Purkinje cell (primary cell): Measurements from ENCODE around the gene FSD1. TPM values are rescaled to one million over a fixed set of nuclear protein-coding genes. Genes with fewer than 3 reads are reported as not detected.

ENCODE experiments used
- polyA plus RNA-seq: library from polyadenylated mRNA; unstranded; fragments of >200 nt; fragmentation: Nextera tagmentation; gene quantifications from 2 replicates; pipeline ENCODE4 v1.2.1, GENCODE V29; 2014

Gene FSD1
- 4.8 and 7.1 TPM in 2 replicates for polyA plus RNA-seq

GRCh38 chr19:4304538-4305256 is at the start of gene FSD1:
FSD1 (plus strand) TSS chr19:4304598; CDS start chr19:4304747, 149 bp downstream.

GRCh38 chr19:4278419-4279266 is 25.8 kb upstream of the FSD1 start, which contains the start of gene SHD:
SHD (plus strand) TSS chr19:4279266; CDS start chr19:4280064, 798 bp downstream.

DNA sequence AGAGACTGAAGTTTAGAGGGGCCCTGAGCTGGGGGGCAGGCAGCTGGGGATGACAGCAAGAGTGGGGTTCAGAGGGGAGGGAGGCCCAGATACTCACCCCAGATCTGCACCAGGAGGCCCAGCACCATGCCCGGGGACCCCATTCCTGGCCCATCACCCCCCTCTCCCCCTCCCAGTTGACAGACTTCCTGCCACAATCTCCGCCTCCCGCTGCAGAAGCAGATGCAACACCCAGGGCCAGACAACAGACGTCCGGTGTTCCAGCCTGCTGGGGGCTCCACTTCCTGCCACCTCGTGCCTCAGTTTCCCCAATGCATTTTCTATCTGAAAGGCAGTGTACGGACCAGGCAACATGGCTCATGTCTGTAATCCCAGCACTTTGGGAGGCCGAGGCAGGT is 2.2 kb upstream of the FSD1 start, which contains the start of gene TMIGD2:
TMIGD2 (minus strand) TSS at position 147 of the 398 bp plus-strand sequence; CDS start at position 143, 4 bp downstream.

DNA sequence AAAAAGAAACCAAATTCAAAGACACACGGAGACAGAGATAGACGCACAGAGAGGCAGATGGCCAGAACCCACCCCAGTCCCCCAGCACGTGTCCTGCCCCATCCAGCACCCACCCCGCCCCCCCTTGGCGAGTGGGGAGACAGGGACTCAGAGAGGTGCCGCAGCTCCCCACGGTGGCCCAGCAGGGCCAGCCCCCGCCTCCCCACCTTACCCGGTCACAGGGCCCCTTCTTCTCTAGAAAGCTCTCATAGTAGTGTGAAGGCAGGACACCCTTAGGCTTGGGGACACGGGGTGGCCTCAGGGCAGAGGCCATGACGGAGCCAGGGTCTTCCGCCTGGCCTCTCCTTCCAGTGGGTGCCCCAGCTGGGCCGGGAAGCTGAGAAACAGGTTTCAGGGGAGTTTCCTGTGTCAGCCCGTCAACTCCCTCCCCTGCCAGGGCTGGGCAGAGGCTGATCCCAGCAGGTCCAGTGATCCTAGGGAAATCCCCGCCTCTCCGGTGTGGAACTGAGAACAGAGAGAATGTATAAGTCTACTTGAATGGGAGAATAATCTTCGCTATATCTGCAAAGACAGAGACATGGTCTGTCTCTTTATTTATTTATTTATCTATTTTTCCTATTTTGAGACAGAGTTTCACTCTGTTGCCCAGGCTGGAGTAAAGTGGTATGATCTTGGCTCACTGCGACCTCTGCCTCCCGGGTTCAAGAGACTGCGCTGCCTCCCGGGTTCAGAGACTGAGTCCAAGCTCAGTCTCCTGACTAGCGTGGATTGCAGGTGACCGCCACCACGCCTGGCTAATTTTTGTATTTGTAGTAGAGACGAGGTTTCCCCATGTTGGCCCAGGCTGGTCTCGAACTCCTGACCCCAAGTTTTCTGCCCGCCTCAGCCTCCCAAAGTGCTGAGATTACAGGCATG is 34.3 kb downstream of the FSD1 start, which contains the start of gene STAP2:
STAP2 (minus strand) TSS at position 387 of the 915 bp plus-strand sequence; CDS start at position 313, 74 bp downstream.

GRCh38 chr19:4343370-4344307 is 39.2 kb downstream of the FSD1 start, which contains the start of gene MPND:
MPND (plus strand) TSS chr19:4343562; CDS start chr19:4343594, 32 bp downstream.

Other genes starting within 250 kb of the FSD1 start
- gene ZBTB7A, start 237.7 kb upstream of the FSD1 start, polyA plus RNA-seq = 1.5 TPM in 2 replicates
- 7.0 and 11.9 TPM in 2 replicates for gene MAP2K2, start 180.5 kb upstream of the FSD1 start, polyA plus RNA-seq
- not detected in 2 replicates for gene CREB3L3, start 151.0 kb upstream of the FSD1 start, polyA plus RNA-seq
- gene SIRT6, start 122.0 kb upstream of the FSD1 start, polyA plus RNA-seq = 3.3 TPM in 1 of 2 replicates, not detected in the other
- gene ANKRD24, start 121.9 kb upstream of the FSD1 start, polyA plus RNA-seq = 0.25 and 1.1 TPM in 2 replicates
- gene EBI3, start 75.1 kb upstream of the FSD1 start, polyA plus RNA-seq = not detected in 2 replicates
- 0.62 and 2.3 TPM in 2 replicates for gene YJU2, start 57.5 kb upstream of the FSD1 start, polyA plus RNA-seq
- gene SHD, start 25.3 kb upstream of the FSD1 start, polyA plus RNA-seq = 12.3 TPM in 1 of 2 replicates, not detected in the other
- gene TMIGD2, start 2.2 kb upstream of the FSD1 start, polyA plus RNA-seq = not detected in 2 replicates
- 2.9 TPM in 1 of 2 replicates, not detected in the other for gene STAP2, start 34.2 kb downstream of the FSD1 start, polyA plus RNA-seq
- 2.7 and 4.7 TPM in 2 replicates for gene MPND, start 39.0 kb downstream of the FSD1 start, polyA plus RNA-seq
- gene SH3GL1, start 95.9 kb downstream of the FSD1 start, polyA plus RNA-seq = 1.6 and 2.8 TPM in 2 replicates
- gene CHAF1A, start 98.0 kb downstream of the FSD1 start, polyA plus RNA-seq = 0.75 and 2.4 TPM in 2 replicates
- 12.1 and 14.0 TPM in 2 replicates for gene UBXN6, start 153.2 kb downstream of the FSD1 start, polyA plus RNA-seq
- 1.7 and 3.8 TPM in 2 replicates for gene HDGFL2, start 167.7 kb downstream of the FSD1 start, polyA plus RNA-seq
- gene PLIN4, start 213.9 kb downstream of the FSD1 start, polyA plus RNA-seq = not detected in 2 replicates
- gene PLIN5, start 230.6 kb downstream of the FSD1 start, polyA plus RNA-seq = 0.75 and 0.87 TPM in 2 replicates
- not detected in 2 replicates for gene LRG1, start 235.4 kb downstream of the FSD1 start, polyA plus RNA-seq